Endothelial cell of umbilical vein (primary cell): ENCODE results near the gene FYCO1.

ENCODE experiments used
- EZH2 ChIP-seq: IDR thresholded peaks from 2 replicates; pipeline ENCODE4 v1.6.1; 2012; ENCODE audit warnings: borderline replicate concordance, low read depth, mild to moderate bottlenecking, moderate library complexity, low read length, inconsistent platforms; ENCODE audit not compliant: severe bottlenecking
- GATA2 ChIP-seq: IDR thresholded peaks from 2 replicates; pipeline ENCODE4 v1.7.0; 2011; ENCODE audit warnings: low read depth, mild to moderate bottlenecking, moderate library complexity, mixed read lengths, low read length; ENCODE audit not compliant: insufficient read length, insufficient read depth
- JUN ChIP-seq: IDR thresholded peaks from 2 replicates; pipeline ENCODE4 v1.6.1; 2011; ENCODE audit warnings: borderline replicate concordance, low read depth; ENCODE audit not compliant: insufficient read length, insufficient read depth
- MYC ChIP-seq: IDR thresholded peaks from one replicate; pipeline ENCODE4 v1.6.1; 2011; ENCODE audit warnings: mild to moderate bottlenecking, low read depth, low read length
- POLR2A ChIP-seq: IDR thresholded peaks from 2 replicates; pipeline ENCODE4 v1.6.1; 2012; ENCODE audit warnings: low read depth, mild to moderate bottlenecking, control low read depth, low read length
- POLR2AphosphoS5 ChIP-seq: IDR thresholded peaks from 2 replicates; pipeline ENCODE4 v1.6.1; 2012; ENCODE audit warnings: low read depth, mild to moderate bottlenecking, control low read depth, low read length, moderate library complexity; ENCODE audit not compliant: insufficient read depth
- TF ChIP-seq, protein P1 (sequence below), 2 donors: IDR thresholded peaks; 1 replicate in 1 of 2; 2 replicates in 1 of 2; pipeline ENCODE4 v1.5.1; 2011; ENCODE audit warnings: low read length in 2 of 2, mild to moderate bottlenecking in 2 of 2, moderate library complexity in 2 of 2, control low read depth in 1 of 2, inconsistent platforms in 1 of 2, low read depth in 1 of 2; ENCODE audit not compliant: insufficient read depth in 1 of 2; ENCODE audit errors: extremely low read depth in 1 of 2
- TF ChIP-seq, protein P2 (sequence below): IDR thresholded peaks from 2 replicates; pipeline ENCODE4 v1.6.1; 2011; ENCODE audit not compliant: insufficient read depth, insufficient read length

GRCh38 chr3:45923755-45924154 lies 71.9 kb downstream of the FYCO1 start:
- TF ChIP-seq POLR2A (no peak), EZH2 (no peak), POLR2AphosphoS5 (no peak), GATA2 (no peak), JUN (no peak), MYC (no peak)
- TF ChIP-seq, protein P1, sequence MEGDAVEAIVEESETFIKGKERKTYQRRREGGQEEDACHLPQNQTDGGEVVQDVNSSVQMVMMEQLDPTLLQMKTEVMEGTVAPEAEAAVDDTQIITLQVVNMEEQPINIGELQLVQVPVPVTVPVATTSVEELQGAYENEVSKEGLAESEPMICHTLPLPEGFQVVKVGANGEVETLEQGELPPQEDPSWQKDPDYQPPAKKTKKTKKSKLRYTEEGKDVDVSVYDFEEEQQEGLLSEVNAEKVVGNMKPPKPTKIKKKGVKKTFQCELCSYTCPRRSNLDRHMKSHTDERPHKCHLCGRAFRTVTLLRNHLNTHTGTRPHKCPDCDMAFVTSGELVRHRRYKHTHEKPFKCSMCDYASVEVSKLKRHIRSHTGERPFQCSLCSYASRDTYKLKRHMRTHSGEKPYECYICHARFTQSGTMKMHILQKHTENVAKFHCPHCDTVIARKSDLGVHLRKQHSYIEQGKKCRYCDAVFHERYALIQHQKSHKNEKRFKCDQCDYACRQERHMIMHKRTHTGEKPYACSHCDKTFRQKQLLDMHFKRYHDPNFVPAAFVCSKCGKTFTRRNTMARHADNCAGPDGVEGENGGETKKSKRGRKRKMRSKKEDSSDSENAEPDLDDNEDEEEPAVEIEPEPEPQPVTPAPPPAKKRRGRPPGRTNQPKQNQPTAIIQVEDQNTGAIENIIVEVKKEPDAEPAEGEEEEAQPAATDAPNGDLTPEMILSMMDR (IDR thresholded peaks at IDR 0.05; ENCODE audit: extremely low read depth in 1 of 2, insufficient read depth in 1 of 2, low read depth in 1 of 2, low read length in 2 of 2) = no peak
- TF ChIP-seq, protein P2, sequence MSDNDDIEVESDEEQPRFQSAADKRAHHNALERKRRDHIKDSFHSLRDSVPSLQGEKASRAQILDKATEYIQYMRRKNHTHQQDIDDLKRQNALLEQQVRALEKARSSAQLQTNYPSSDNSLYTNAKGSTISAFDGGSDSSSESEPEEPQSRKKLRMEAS = no peak
